GM18873 (cell line): ENCODE measurements around the gene KREMEN2.

ENCODE experiments used
- ATAC-seq: cut with Tn5 transposase; IDR thresholded peaks from one replicate; pipeline ENCODE4 v1.9.1; 2021; ENCODE audit warnings: mild to moderate bottlenecking, moderate library complexity, moderate number of reproducible peaks; ENCODE audit not compliant: unreplicated experiment, low FRiP score

The KREMEN2 gene

GRCh38 chr16:2963074-2963722, 877 bp upstream of the KREMEN2 start:
- ATAC-seq: no peak

- no peak for ATAC-seq
Measured at GRCh38 chr16:2964475-2965336, 631 bp downstream of the KREMEN2 start.

GRCh38 chr16:2966043-2966807, 2.1 kb downstream of the KREMEN2 start:
- no peak for ATAC-seq

GRCh38 chr16:2966808-2967191, 2.7 kb downstream of the KREMEN2 start:
- ATAC-seq: no peak

- no peak for ATAC-seq
Measured at GRCh38 chr16:2967211-2967631, 3.1 kb downstream of the KREMEN2 start.

GRCh38 chr16:2967721-2968161, 3.7 kb downstream of the KREMEN2 start:
- no peak for ATAC-seq

- peak; percentile 1 for ATAC-seq
Measured at GRCh38 chr16:2968368-2968737, 4.3 kb downstream of the KREMEN2 start.

GRCh38 chr16:2968738-2969544, 4.9 kb downstream of the KREMEN2 start, which contains the start of gene PAQR4:
TSS of gene PAQR4 (plus strand) at chr16:2969348. CDS start at chr16:2969675, 327 bp downstream.
- ATAC-seq: peak; percentile 57

- peak; percentile 4 for ATAC-seq
Measured at GRCh38 chr16:2969545-2970521, 5.8 kb downstream of the KREMEN2 start.

- no peak for ATAC-seq
Measured at GRCh38 chr16:2970563-2970962, 6.5 kb downstream of the KREMEN2 start.

GRCh38 chr16:2971134-2971984, 7.3 kb downstream of the KREMEN2 start:
- ATAC-seq: no peak

- ATAC-seq: no peak
Measured at GRCh38 chr16:2971985-2972784, 8.1 kb downstream of the KREMEN2 start.

GRCh38 chr16:2973093-2973492, 9.0 kb downstream of the KREMEN2 start:
- no peak for ATAC-seq

GRCh38 chr16:2973605-2974318, 9.7 kb downstream of the KREMEN2 start:
- ATAC-seq: no peak

- ATAC-seq: no peak
Measured at GRCh38 chr16:2974319-2975056, 10.4 kb downstream of the KREMEN2 start.
